Measurements from ENCODE around the gene TAGLN3.
A peak's percentile ranks its signal among the peaks of the same experiment; 100 is the strongest.

The TAGLN3 gene

GRCh38 chr3:111978583-111979433, 19.9 kb upstream of the TAGLN3 start, which contains the start of gene ABHD10:
Gene ABHD10, plus strand, starts transcription at chr3:111979026. Its CDS starts 36 bp downstream, at chr3:111979062.
- peak; percentile 98 for DNase-seq (ENCODE audit: low spot score)

DNA sequence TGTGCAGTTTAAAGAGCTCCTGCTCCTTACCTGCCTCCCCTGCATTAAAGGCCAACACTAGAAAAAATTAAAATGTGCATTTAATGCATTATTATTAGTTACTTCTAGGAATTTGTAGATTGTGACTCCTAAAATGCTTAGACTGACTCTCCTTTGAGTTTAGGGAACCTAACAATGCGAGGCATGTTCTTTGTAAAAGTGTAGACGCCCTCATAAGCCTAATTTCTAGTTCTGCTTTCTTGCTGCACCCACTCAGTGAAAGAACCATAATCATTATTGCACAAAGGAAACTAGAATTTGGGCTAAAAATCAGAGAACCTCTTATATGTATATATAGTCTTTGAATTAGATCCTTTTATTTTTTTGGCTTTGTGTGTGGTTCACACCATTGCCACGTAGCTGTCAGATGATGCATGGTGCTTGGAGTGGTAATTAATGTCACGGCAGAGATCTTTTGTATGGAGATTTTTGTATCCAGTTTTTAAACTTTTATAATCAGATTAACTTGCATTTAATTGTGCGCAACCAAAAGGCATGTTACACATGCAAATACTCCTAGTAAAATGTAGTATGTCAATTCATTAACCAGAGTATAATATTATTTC, 19.2 kb upstream of the TAGLN3 start:
- no peak for DNase-seq (ENCODE audit: low spot score)

GRCh38 chr3:111980716-111981456, 17.8 kb upstream of the TAGLN3 start:
- no peak for DNase-seq (ENCODE audit: low spot score)

DNA sequence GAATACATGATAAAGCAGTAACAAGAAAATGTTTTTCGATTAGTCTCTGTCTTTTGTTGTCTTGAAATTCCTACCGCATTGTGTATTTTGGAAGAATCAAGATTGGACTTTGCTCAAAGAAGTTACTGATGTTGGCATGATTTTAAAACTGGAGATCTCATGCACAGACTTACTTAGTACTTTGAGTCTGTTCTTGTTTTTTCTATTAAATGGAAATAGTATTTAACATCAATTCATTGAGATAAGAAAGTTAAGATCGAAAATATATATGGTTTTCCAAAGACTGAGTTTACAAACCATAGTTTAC, 17.3 kb upstream of the TAGLN3 start:
- DNase-seq (ENCODE audit: low spot score), result no peak

GRCh38 chr3:111984636-111985298, 14.0 kb upstream of the TAGLN3 start:
- no peak for DNase-seq (ENCODE audit: low spot score)

DNA sequence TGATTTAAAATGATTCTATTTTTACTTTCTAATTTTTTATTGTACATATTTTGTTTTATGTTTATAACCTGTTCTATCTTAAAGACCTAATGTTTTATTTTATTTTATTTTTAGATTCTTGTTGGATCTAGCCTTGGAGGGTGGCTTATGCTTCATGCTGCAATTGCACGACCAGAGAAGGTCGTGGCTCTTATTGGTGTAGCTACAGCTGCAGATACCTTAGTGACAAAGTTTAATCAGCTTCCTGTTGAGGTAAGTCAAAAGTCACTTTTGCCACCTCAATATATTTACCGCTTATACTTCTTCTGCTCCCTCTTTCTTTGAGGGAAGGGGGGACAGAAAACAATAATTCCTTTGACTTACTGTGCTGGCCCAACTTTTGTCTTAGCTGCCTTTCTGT, 11.9 kb upstream of the TAGLN3 start:
- DNase-seq (ENCODE audit: low spot score), result no peak

DNA sequence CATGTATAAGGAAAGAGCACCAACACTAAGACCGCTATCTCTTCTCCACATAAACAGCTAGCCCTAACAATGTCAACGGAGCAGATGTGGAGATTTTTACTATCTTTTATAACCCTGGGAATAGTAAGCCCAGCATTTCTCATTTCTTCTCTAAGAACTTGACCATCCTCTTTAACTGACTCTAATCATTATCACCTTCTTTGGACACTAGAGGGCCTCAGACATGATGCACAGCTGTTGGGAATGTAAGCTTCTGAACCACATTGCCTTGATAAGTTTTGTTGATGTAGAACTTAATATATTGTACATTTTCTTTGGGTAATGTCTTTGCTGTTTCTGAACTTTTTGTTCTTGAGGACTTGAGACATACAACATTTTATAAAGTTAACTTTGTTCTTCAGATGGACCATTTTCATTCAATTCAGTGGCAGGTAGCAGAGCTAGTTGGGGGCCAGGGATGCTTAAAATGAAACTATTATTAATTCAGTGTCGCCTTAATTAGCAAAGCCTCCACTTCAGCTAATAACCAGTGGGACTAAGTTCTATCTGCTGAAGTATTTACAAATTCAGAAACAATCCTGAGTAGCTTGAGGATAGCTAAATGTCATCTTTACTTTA, 9.6 kb upstream of the TAGLN3 start:
- peak; percentile 62 for DNase-seq (ENCODE audit: low spot score)

DNA sequence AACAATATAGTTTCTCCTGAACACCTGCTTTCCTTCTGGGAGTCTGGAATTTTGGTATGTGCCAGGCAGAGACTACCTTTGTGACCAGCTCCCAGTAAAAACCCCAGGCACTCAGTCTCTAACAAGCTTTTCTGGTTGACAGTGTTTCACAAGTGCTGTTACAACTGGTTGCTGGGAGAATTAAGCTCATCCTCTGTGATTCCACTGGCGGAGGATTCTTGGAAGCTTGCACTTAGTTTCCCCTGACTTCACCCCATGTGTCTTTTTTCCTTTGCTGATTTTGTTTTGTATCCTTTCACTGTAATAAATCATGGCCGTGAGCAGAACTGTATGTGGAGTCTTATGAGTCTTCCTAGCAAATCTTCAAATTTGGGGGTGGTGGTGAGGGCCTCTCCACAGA, 5.7 kb upstream of the TAGLN3 start:
- DNase-seq (ENCODE audit: low spot score), result no peak

- no peak for DNase-seq (ENCODE audit: low spot score)
Measured at GRCh38 chr3:111999484-112000324, 982 bp downstream of the TAGLN3 start.

- DNase-seq (ENCODE audit: low spot score), result no peak
Measured at GRCh38 chr3:112000367-112000771, 1.6 kb downstream of the TAGLN3 start.

- DNase-seq (ENCODE audit: low spot score), result no peak
Measured at GRCh38 chr3:112000966-112001365, 2.2 kb downstream of the TAGLN3 start.

GRCh38 chr3:112001526-112001925, 2.8 kb downstream of the TAGLN3 start:
- DNase-seq (ENCODE audit: low spot score), result no peak

DNA sequence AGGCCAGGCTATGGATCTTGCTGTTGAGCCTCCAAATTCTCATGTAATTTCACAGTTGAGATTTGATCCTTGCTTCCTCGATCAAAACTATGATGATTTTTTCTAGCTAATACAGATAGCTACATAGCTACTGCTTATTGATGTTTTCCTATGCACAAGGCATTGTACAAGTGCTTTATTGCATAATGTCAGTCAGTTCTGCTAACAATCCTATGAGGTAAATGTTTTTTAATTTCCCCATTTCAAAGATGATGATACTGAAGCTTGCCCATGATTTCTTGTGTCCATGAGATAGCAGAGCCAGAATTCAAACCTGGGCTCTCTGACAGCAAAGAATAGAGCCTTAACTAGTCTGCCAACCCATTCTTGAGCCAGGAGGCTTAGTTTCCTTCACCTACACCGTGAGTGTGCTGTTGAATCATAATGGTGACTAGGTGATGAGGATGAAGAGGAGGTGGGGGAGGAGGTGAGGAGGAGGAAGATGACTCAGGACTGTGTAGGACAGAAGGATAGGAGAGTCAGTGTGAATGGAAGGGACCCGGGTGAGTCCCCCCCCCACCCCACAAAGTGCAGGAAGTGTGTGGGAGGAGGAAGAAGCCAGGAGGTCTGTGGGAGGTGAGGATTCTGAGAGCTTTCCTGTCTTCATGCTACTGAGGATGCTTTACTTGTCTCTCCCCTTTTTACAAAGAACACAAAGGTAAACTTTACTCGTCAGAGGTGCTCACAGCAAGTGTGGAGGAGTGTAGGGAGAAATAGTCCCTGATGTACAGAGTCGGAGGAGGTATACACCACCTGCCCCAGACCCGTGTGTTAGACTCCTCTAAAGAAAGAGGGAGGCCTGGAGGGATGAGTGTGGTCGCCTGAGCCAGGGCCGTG, 3.6 kb downstream of the TAGLN3 start:
- no peak for DNase-seq (ENCODE audit: low spot score)

DNA sequence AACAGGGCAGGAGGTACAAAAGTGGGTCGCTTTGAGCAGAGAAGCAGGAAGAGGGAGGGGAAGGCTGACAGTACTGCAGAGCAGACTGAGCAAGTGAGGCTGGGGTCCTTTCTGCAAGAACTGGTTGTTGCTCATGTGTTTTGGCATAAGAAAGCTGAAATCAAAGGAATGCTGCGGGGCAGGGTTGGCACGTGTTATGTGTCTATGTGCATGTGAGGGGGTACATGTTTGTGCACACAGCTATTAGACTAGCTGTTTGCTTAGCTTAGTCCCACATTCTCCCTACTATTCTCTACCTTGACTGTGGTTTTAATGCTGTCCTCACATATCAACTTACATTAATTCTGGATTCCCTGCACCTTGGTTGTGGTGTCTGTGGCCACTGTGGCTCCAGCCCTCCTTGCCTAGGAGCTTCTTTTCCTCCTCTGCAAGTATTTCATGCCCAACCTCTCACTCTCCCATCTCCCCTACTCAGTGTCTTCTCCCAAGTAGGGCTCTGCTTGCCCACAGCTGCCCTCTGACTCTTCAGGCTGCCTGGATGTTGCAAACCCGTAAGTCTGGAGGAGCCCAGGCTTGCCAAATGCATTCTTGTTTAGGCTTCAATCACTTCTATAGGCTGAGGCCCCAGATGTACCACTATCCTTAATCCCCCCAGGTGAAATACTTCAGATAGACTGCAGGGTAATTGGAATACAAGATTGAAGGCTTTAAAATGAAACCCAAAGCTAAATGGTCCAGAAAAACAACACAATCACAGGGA, 4.8 kb downstream of the TAGLN3 start:
- DNase-seq (ENCODE audit: low spot score), result no peak

DNA sequence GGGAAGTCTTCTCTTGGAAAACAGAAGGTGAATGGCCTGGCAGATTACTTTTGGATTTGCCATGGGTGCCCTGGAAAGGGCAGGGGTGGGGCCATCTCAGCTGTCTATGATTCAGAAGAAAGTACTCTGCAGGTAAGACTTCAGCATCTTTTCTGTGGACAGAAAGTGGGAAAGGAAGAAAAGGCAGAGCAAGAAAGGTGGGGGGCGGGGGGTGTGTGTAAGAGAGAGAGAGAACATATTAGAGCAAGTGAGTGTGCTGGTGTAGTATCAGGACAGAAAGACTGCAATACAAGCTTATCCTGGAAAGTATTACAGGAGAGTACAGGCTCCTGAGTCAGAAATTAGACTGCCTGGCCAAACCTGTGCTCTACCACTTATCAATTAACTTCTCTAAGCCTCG, 5.5 kb downstream of the TAGLN3 start:
- no peak for DNase-seq (ENCODE audit: low spot score)

DNA sequence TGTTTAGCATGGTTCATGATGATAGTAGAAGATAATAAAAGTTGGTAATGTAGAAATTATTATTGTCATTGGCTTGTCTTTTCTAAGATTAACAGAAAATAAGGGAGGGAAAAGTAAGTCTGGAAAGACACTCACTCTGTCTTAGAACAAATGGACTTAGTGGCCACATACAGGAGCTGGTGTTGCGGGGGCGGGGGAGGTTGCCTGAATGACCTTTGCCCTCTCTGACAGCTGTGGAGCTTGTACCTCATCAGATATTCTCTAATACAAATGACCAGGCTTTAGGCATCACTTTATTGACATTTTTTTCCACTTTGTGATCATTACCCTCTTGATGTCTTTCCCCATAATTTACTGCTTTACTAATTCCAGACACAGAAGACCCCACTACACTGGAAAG, 5.9 kb downstream of the TAGLN3 start:
- DNase-seq (ENCODE audit: low spot score), result no peak

DNA sequence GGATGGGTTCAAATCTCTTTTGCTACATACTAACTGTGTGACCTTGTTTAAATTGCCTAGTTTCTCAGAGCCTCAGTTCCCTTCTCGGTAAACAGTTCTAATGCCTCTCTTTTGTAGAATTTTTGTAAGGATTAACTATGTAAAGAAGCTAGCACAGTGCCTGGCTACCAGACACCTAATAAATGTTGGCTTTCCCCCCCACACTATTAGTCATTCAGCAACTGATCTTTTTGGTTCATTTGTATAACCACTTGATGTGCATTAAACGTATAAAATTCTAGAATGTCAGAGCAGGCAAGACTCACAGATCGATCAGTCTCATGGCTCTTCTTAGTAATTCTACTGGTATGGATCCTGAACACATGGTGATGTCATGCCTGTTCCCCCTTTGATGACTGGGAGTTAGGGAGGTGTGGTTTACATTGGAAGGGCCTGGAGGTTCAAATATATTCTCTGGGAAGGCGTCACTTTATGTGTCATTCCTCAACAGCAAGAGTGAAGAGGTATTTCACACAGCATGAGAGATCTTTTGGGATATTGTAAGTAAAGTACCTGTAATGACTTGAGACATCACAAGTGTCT, 6.5 kb downstream of the TAGLN3 start:
- DNase-seq (ENCODE audit: low spot score), result no peak

GRCh38 chr3:112007633-112008032, 8.9 kb downstream of the TAGLN3 start:
- DNase-seq (ENCODE audit: low spot score), result peak; percentile 31

GRCh38 chr3:112009670-112010069, 10.9 kb downstream of the TAGLN3 start:
- no peak for DNase-seq (ENCODE audit: low spot score)

Measured in AG08395 (cell line).